GM12874 (cell line): ENCODE data around the gene CSGALNACT2.

ENCODE experiments used
- TF ChIP-seq, protein P1 (sequence below): IDR thresholded peaks from 2 replicates; pipeline ENCODE4 v1.5.1; 2011; ENCODE audit warnings: low read depth, mild to moderate bottlenecking, control low read depth, low read length, moderate library complexity; ENCODE audit not compliant: insufficient read depth

CSGALNACT2 gene

DNA sequence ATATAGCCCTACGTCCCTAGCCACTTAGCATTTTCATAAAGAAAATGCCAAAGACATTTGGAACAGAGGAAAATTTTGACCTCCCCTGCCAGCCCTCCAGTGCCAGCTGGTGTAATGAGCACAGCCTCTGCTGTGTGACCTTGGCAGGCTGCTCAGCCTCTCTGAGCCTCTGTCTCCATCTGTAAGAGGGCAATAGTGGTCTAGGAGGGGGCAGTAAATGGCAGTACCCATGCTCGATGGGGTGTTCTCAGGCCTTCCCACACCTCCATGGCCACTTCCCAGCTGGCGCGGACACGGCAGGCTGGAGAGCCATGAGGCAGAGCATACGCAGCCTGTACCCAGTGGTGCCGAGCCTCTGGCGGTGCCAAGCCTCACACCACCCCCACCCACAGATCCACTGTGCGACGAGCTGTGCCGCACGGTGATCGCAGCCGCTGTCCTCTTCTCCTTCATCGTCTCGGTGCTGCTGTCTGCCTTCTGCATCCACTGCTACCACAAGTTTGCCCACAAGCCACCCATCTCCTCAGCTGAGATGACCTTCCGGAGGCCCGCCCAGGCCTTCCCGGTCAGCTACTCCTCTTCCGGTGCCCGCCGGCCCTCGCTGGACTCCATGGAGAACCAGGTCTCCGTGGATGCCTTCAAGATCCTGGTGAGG is 24.0 kb upstream of the CSGALNACT2 start:
- TF ChIP-seq, protein P1, sequence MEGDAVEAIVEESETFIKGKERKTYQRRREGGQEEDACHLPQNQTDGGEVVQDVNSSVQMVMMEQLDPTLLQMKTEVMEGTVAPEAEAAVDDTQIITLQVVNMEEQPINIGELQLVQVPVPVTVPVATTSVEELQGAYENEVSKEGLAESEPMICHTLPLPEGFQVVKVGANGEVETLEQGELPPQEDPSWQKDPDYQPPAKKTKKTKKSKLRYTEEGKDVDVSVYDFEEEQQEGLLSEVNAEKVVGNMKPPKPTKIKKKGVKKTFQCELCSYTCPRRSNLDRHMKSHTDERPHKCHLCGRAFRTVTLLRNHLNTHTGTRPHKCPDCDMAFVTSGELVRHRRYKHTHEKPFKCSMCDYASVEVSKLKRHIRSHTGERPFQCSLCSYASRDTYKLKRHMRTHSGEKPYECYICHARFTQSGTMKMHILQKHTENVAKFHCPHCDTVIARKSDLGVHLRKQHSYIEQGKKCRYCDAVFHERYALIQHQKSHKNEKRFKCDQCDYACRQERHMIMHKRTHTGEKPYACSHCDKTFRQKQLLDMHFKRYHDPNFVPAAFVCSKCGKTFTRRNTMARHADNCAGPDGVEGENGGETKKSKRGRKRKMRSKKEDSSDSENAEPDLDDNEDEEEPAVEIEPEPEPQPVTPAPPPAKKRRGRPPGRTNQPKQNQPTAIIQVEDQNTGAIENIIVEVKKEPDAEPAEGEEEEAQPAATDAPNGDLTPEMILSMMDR: no peak

DNA sequence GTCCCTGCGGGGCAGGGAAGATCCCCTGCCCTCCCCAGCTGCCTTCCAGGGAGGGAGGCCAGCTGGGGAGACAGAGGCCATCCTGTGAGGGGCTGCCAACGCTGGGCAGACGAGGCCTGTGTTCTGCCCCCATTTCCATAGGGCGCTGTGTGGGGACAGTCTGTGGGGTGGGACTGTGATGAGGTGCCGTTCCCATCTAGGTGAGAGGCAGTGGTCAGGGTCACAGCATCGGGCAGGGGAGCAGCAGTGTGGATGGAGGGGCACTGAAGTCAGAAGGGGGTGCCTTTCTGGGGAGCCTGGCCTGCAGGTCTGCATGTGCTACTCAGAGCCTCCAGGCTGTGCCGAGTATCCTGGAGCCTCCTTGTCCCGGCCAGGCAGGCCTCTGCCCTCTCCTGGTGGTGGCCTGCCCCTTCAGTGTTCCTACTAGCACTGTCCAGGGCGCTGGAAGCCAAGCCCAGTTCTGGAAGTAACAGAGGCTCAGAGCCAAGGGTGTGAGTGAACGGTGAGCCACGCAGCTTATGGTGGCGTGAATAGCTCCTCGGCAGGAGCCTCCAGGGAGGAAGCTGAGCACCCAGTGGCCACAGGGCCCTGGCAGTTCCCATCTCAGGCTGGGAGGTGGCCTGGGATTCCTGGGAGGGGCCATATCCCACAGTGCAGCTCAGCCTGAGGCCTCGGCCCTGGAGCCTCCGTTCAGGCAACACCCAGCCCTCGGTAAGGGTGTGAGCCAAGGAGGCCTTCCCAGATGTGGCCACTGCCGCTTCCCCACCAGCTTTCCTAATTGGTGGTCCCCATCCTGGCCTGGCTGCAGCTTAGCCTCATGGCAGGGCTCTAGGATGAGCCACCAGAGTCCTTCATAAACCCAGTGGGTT is 23.3 kb upstream of the CSGALNACT2 start:
- TF ChIP-seq, protein P1: no peak

DNA sequence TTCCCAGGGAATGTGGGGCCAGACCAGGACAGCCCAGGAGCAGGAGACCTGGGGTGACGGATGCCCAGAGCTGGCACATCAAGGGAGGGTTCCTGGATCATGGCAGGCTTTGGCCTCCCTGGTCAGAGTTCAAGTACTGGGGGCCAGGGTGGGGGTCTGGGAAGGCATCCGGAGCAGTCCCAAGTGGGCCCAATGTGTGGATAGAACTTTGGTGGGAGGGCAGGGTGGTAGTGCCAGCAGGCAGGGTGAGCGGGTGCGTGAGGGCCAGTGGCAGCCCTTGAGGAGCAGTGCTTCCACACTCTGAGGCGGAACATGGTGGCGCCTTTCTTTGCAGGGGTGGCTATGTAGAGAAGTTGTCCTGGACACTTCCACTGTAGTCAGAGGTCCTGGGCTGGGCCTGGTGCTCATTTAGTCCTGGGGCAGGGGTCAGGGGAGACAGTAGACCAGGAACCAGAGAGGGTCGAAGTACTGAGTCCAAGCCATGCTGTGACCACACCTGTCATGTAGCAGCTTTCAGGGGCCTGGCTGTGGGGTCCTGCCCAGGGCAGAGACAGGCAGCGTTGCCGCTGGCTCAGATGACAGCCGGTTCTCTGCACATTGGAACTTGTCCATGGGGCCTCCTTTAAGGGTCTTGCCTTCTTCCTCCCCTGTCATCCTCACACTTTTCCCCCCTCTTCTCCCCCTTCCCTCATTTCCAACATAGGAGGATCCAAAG is 22.2 kb upstream of the CSGALNACT2 start:
- TF ChIP-seq, protein P1: no peak

DNA sequence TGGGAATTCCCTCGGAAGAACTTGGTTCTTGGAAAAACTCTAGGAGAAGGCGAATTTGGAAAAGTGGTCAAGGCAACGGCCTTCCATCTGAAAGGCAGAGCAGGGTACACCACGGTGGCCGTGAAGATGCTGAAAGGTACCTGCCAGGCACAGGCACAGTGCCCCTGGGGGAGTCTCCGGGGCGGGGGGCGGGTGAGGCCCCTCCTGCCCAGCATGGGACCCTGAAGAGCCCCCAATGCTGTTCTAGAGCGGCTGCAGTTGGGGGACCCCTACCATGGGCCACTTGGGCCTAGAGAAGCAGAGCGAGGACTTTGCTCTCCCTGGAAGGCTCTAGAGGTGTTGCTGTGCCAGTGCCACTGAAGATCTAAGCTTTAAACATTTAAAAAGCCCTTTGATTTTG is 21.6 kb upstream of the CSGALNACT2 start:
- TF ChIP-seq, protein P1: no peak

DNA sequence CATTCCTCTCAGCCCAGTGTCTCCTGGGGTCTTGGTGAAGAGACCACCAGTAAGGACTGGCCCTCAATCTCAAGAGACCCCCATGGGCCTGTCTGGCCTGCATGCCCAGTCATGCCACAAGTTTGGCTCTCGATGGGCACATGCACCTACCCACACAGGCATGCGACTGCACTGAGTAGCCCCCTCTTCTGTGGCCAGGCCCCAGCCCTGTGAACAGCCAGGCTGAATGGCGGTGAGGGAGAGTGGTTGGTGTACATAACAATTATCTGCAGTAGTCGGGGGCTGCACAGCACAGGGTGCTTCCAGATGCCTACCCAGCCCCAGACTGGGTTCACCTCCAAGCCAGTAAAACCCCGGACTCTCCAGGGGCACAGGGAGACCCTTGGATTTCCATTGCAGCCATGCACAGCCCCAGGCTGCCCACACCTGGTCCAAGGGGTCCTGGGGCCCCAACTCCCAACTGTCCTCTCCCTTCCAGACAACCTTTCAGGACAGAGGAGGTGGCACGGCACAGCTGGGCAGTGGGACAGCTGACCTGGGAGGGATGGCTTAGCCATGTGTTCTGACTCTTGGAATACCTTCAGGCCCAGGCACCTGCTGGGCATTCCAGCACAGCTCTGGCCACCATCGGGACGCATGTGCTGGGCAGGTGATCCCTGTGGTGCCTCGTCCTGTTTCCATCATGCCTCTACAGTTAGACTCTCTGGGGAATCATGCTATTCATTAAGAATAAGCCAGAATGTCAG is 21.0 kb upstream of the CSGALNACT2 start:
- TF ChIP-seq, protein P1: no peak

DNA sequence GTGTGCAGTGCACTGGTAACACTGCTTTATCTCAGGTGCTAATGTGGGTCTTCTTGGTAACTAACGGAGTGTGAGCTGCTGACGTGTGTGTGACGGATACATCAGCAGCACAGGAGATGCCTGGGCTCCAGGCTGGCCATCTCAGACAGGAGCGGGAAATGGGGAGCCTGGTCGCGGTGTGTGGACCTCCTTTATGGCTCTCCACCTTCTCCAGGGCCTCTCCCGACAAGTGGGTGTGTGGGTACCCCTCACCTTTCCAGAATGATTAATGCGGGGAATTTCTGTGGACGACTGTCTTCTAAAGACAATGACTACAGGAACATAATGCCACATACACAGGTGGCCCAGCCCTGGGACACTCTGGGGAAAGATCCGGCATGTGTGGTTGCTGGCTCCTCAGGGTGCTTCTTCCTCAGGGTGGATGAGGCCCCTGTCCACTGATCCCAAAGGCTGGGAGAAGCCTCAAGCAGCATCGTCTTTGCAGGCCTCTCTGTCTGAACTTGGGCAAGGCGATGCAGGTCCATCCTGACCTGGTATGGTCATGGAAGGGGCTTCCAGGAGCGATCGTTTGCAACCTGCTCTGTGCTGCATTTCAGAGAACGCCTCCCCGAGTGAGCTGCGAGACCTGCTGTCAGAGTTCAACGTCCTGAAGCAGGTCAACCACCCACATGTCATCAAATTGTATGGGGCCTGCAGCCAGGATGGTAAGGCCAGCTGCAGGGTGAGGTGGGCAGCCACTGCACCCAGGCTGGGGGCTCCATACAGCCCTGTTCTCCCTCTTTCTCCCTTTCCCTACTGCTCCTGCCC is 20.3 kb upstream of the CSGALNACT2 start:
- TF ChIP-seq, protein P1: no peak
